Dendritic cell treated with granulocyte-macrophage colony-stimulating factor and Interleukin-4, amounts not matched to agents 40 ng/mL and 50 ng/mL, for 4 days (primary cell): ENCODE measurements around the gene PWWP2B.

Experiments
- H3K27ac Mint-ChIP-seq: one replicate; pipeline ENCODE4 v1.8.0; 2022; ENCODE audit warnings: mild to moderate bottlenecking, mixed read lengths
- H3K27me3 Mint-ChIP-seq: one replicate; pipeline ENCODE4 v1.8.0; 2022; ENCODE audit warnings: mild to moderate bottlenecking, mixed read lengths
- H3K36me3 Mint-ChIP-seq: one replicate; pipeline ENCODE4 v1.8.0; 2022; ENCODE audit warnings: low read depth, mixed read lengths
- H3K4me1 Mint-ChIP-seq: one replicate; pipeline ENCODE4 v1.8.0; 2022; ENCODE audit warnings: low read depth, mixed read lengths
- H3K4me3 Mint-ChIP-seq: one replicate; pipeline ENCODE4 v1.8.0; 2022; ENCODE audit warnings: mild to moderate bottlenecking, moderate library complexity, mixed read lengths
- H3K9me3 Mint-ChIP-seq: one replicate; pipeline ENCODE4 v1.8.0; 2022; ENCODE audit warnings: mixed read lengths
- intact Hi-C: fragments of 100-400 bp; cut with micrococcal nuclease; formaldehyde crosslinking; loops from one replicate; pipeline ENCODE4 v1.15.0; 2022

PWWP2B gene

DNA sequence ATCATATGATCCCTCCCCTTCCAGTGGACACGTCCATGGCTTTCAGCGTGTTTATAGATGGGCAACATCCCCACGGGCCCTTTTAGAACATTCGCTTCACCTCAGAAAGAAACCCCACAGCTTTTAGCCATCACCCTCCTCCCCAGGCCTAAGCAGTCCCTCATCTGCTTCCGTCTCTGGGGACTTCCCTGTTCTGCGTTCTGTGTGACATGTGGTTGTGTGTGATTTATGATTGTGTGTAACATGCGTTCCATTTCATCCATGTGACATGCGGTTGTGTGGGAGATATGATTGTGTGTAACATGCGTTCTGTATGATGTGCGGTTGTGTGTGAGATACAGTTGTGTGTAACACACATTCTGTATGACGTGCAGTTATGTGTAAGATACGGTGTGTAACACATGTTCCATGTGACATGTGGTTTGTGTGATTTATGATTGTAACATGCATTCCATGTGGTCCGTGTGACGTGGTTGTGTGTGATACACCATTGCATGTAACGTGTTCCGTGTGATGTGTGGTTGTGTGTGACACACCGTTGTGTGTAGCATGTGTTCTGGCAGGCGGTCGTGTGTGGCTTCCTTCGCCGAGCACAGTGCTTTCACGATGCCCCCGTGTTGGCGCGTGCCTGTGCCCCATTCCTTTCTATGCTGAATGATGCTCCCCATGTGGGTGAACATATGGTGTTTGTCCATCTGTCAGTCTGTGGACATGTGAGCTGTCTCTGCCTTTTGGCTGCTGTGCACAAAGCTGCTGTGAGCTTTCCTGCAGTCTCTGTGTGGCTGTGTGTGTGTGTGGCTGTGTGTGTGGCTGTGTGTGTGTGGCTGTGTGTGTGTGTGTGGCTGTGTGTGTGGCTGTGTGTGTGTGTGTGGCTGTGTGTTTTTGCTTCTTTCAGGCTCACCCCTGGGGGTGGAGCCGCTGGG lies 26.2 kb downstream of the PWWP2B start:
- intact Hi-C loops = loop anchor here (5.0 kb wide), 1 partner anchor 36 kb away; no protein-coding TSS in a partner anchor
- H3K4me1 Mint-ChIP-seq = peaks cover 52% of the 10 kb centered on the region
- H3K4me3 Mint-ChIP-seq = peak overlapping the region; percentile 31
- peak overlapping the region; percentile 96 for H3K27ac Mint-ChIP-seq
- H3K9me3 Mint-ChIP-seq = no peaks in the 10 kb centered on the region
- no peaks in the 10 kb centered on the region for H3K36me3 Mint-ChIP-seq
- no peaks in the 10 kb centered on the region for H3K27me3 Mint-ChIP-seq

DNA sequence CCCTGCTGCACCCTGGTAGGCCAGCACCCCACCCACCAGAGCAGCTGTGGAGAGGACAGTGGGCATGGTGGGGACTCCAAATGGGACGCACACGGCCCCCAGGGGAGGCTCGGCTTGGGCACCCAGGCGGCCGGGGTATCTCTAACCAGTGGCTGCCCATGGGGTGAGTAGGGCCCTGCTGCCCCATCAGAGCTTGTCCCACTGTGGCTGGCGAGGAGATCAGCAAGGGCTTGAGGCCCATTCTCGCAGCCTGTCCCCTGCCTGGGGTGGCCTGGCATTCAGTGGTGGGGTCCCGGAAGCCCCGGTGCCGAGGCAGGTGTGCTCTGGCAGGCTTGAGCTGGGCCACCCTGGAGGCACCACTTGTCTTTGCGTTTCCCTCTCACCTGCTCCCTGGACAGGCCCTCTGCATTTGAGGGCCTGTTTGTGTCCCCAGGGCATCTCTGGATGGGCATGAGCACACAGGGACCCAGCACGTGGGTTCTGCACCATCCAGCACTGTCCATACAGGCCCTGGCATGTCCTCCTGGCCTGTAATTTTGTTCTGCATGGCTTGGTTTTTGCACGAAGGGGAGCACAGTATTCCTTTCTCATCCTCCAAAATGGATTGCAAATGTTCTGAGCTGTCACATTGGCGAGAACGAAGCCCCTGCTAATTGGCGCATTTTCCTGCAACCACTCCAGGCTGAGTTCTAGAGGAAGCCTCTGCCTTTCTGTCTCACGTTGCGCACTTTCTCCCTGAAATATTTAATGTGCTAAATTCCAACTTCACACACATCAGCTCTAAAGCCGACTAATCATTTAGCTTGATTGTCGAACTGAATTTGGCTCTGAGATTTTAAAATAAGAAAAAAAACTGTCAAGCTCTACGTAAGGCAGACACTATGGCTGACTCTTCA lies 27.2 kb downstream of the PWWP2B start:
- H3K9me3 Mint-ChIP-seq = no peaks in the 10 kb centered on the region
- H3K27me3 Mint-ChIP-seq = no peaks in the 10 kb centered on the region
- no peaks in the 10 kb centered on the region for H3K36me3 Mint-ChIP-seq
- H3K27ac Mint-ChIP-seq = peak overlapping the region; percentile 96
- peaks cover 42% of the 10 kb centered on the region for H3K4me1 Mint-ChIP-seq
- intact Hi-C loops = loop anchor here (5.0 kb wide), 1 partner anchor 37 kb away; no protein-coding TSS in a partner anchor
- H3K4me3 Mint-ChIP-seq = no peak overlapping the region

GRCh38 chr10:132425029-132425756 lies 28.2 kb downstream of the PWWP2B start:
- Mint-ChIP-seq H3K36me3 (no peaks in the 10 kb centered on the region), H3K9me3 (no peaks in the 10 kb centered on the region), H3K4me1 (peaks cover 42% of the 10 kb centered on the region), H3K27me3 (no peaks in the 10 kb centered on the region), H3K4me3 (no peak overlapping the region), H3K27ac (no peak overlapping the region)
- intact Hi-C loops = no loop called here

DNA sequence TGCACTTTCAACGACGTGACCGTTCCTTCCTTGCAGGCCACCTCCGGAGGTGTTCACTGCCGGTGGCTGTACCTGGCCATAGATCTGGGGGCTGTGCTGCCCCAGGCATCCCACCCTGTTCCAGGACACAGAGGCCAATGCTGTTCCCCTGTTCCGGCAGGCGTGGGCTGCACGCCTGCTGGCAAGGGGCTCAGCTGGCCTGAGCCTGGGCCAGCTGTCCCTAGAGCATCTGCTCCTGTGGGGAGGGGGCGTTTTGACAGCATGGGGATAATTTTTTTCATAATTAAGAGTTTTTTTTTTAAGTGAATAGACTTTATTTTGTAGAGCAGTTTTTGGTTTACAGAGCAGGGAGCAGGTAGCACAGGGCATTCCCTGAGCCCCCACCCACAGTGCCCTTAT lies 28.8 kb downstream of the PWWP2B start:
- Mint-ChIP-seq H3K4me1 (peaks cover 40% of the 10 kb centered on the region), H3K9me3 (no peaks in the 10 kb centered on the region), H3K4me3 (no peak overlapping the region), H3K36me3 (no peaks in the 10 kb centered on the region), H3K27ac (no peak overlapping the region), H3K27me3 (no peaks in the 10 kb centered on the region)
- intact Hi-C loops = no loop called here

DNA sequence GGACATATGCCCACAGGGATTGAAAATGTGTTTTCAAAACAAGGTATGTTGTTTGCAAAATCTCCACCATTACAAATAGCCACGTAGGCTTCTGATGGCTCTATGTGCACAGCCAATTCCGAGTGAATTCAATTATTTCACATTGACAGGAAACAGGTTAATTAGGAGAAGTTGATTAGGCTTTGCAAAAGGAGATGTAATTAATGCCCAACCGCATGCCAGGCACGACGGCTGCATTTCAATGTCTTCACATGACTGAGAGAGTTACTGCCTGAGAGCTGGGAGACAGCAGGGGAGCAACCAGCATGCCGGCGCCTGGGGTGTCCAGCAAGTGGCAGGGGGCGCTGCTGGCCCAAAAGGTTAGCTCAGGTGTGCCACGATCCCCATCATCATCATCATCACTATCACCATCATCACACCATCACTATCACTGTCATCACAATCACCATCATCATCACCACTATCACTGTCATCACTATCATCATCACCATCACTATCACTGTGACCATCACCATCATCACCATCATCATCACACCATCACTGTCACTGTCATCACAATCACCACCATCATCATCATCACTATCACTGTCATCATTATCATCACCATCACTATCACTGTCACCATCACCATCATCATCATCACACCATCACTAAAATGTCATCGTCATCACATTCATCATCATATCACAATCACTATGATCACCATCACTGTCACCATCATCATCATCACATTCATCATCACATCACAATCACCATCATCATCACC lies 30.2 kb downstream of the PWWP2B start:
- H3K4me1 Mint-ChIP-seq = peaks cover 26% of the 10 kb centered on the region
- no peak overlapping the region for H3K4me3 Mint-ChIP-seq
- H3K9me3 Mint-ChIP-seq = no peaks in the 10 kb centered on the region
- intact Hi-C loops = no loop called here
- H3K36me3 Mint-ChIP-seq = no peaks in the 10 kb centered on the region
- no peaks in the 10 kb centered on the region for H3K27me3 Mint-ChIP-seq
- no peak overlapping the region for H3K27ac Mint-ChIP-seq

DNA sequence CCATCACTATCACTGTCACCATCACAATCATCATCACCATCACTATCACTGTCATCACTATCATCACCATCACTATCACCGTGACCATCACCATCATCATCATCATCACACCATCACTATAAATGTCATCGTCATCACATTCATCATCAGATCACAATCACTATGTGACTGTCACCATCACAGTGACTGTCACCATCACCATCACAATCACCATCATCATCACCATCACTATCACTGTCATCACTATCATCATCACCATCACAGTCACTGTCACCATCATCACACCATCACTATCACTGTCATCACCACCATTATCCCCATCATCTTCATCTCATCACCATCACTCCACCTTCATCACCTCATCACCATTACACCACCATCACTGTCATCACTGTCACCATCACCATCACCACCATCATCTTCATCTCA lies 31.0 kb downstream of the PWWP2B start:
- Mint-ChIP-seq H3K4me1 (peaks cover 18% of the 10 kb centered on the region), H3K4me3 (no peak overlapping the region), H3K9me3 (no peaks in the 10 kb centered on the region), H3K27ac (no peak overlapping the region), H3K36me3 (no peaks in the 10 kb centered on the region), H3K27me3 (no peaks in the 10 kb centered on the region)
- intact Hi-C loops = no loop called here

DNA sequence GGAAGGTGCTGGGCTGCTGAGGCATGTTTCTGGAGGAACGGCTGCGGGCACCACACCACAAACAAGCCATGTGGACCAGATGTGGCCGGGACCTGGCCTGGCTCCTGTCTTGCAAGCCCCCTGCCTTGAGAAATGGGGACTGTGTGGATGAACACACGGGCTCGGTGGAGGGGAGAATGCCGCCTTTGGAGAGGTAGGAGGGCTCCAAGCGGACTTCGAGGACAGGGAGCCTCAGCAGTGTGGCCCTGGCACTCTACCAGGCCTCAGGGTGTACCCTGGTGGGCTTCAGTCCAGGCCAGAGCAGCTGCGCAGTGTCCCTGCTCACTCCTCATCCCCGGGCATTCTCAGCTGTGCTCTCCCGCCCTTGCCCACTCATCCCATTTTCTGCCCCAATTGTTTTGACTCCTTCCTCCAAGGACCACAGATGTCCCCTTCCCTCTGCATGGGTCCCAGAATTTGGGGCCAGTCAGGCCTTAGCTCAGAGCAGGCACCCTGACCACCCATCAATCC lies 31.5 kb downstream of the PWWP2B start:
- H3K36me3 Mint-ChIP-seq = no peaks in the 10 kb centered on the region
- no peak overlapping the region for H3K4me3 Mint-ChIP-seq
- intact Hi-C loops = no loop called here
- peaks cover 12% of the 10 kb centered on the region for H3K4me1 Mint-ChIP-seq
- no peaks in the 10 kb centered on the region for H3K9me3 Mint-ChIP-seq
- H3K27me3 Mint-ChIP-seq = no peaks in the 10 kb centered on the region
- H3K27ac Mint-ChIP-seq = no peak overlapping the region

GRCh38 chr10:132429281-132430230 lies 32.6 kb downstream of the PWWP2B start:
- Mint-ChIP-seq H3K9me3 (no peaks in the 10 kb centered on the region), H3K27me3 (no peaks in the 10 kb centered on the region), H3K27ac (no peak overlapping the region), H3K36me3 (no peaks in the 10 kb centered on the region), H3K4me3 (no peak overlapping the region), H3K4me1 (peaks cover 10% of the 10 kb centered on the region)
- intact Hi-C loops = no loop called here

DNA sequence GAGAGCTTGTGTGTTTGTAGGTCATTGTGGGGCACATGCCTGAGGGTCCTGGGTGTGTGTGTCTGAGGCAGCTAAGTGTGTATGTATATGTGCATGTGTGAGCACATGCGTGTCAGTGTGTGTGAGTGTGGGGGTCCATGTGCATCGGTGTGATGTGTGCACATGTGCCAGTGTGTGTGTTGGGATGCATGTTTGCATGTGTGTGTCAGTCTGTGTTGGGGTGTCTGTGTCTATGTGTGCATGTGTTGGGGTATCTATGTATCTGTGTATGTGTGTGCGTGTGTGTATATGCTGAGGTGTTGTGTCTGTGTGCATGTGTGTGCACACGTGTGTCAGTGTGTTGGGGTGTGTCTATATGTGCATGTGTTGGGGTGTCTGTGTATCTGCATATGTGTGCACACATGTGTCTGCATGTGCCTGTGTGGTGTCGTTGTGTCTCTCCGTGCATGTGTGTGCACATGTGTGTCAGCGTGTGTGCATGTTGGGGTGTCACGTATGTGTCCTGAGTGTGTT lies 33.3 kb downstream of the PWWP2B start:
- H3K36me3 Mint-ChIP-seq = no peaks in the 10 kb centered on the region
- H3K9me3 Mint-ChIP-seq = no peaks in the 10 kb centered on the region
- H3K27me3 Mint-ChIP-seq = no peaks in the 10 kb centered on the region
- no peak overlapping the region for H3K4me3 Mint-ChIP-seq
- intact Hi-C loops = no loop called here
- H3K27ac Mint-ChIP-seq = no peak overlapping the region
- H3K4me1 Mint-ChIP-seq = peaks cover 10% of the 10 kb centered on the region

- H3K4me1 Mint-ChIP-seq = peaks cover 10% of the 10 kb centered on the region
- H3K4me3 Mint-ChIP-seq = no peak overlapping the region
- intact Hi-C loops = no loop called here
- H3K27me3 Mint-ChIP-seq = no peaks in the 10 kb centered on the region
- no peak overlapping the region for H3K27ac Mint-ChIP-seq
- no peaks in the 10 kb centered on the region for H3K9me3 Mint-ChIP-seq
- no peaks in the 10 kb centered on the region for H3K36me3 Mint-ChIP-seq
These were observed 33.9 kb downstream of the PWWP2B start for GRCh38 chr10:132430861-132431271.

DNA sequence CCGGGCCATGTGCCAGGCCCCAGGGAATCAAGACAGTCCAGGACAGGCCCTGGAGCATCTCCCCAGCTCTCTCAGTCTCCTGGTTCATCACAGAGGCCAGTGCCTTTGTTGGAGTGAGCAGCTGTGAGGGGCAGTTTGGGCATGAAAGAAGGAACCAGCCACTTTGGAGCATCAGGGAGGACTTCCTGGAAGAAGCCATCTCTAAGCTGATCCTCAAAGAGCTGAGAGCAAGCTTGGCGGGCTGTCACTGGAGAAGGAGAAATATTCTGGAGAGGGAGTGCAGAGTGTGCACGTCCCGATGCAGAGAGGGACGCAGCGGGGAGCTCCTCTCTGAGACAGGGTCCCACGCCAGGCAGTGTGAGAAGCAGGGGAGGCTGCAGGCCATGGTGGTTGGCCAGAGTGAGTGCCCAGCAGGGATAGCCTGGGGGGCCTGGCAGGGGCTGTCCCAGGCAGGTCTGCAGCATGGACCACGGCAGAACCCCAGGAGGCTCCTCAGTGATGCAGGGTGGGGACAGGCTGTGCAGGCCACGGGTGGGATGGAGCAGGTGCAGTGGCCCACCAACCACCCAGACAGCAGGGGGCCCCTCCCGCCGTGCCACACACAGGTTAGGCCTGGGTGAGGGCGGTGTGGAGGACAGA lies 34.7 kb downstream of the PWWP2B start:
- H3K27me3 Mint-ChIP-seq = no peaks in the 10 kb centered on the region

GRCh38 chr10:132432176-132432540 lies 35.2 kb downstream of the PWWP2B start:
- Mint-ChIP-seq H3K27ac (no peak overlapping the region), H3K4me1 (peaks cover 10% of the 10 kb centered on the region)

More for the DNA sequence above, 34.7 kb downstream of the PWWP2B start:
- Mint-ChIP-seq H3K4me1 (peaks cover 10% of the 10 kb centered on the region), H3K4me3 (no peak overlapping the region), H3K36me3 (no peaks in the 10 kb centered on the region), H3K27ac (no peak overlapping the region), H3K9me3 (no peaks in the 10 kb centered on the region)
- intact Hi-C loops = no loop called here

More at GRCh38 chr10:132432176-132432540, 35.2 kb downstream of the PWWP2B start:
- no peaks in the 10 kb centered on the region for H3K9me3 Mint-ChIP-seq
- no peaks in the 10 kb centered on the region for H3K27me3 Mint-ChIP-seq
- no peak overlapping the region for H3K4me3 Mint-ChIP-seq
- no peaks in the 10 kb centered on the region for H3K36me3 Mint-ChIP-seq
- intact Hi-C loops = no loop called here
